Astrocyte (in vitro differentiated cells and primary cell): ENCODE measurements around the gene WNT7B. TPM values are rescaled to one million over a fixed set of nuclear protein-coding genes. Genes with fewer than 3 reads are reported as not detected.

ENCODE experiments used
- DNase-seq: peaks from one replicate; pipeline ENCODE4 v3.0.0-alpha.2; 2010; ENCODE audit warnings: low read depth
- FAIRE-seq: peaks from 2 replicates; lab custom pipeline; 2011; peaks lifted over from hg19 to GRCh38; lab: Jason Lieb, UNC
- H2AFZ ChIP-seq: 2 replicates; pipeline ENCODE4 v1.6.0; 2012; ENCODE audit warnings: low read depth, low read length, inconsistent platforms
- H3K27ac ChIP-seq: 2 replicates; pipeline ENCODE4 v1.5.1; 2011; ENCODE audit warnings: low read depth, low read length, inconsistent platforms
- H3K27me3 ChIP-seq: 2 replicates; pipeline ENCODE4 v1.6.0; 2011; ENCODE audit warnings: low read length, inconsistent platforms; ENCODE audit not compliant: insufficient read depth
- H3K36me3 ChIP-seq: 2 replicates; pipeline ENCODE4 v1.5.1; 2011; ENCODE audit warnings: low read length, inconsistent platforms; ENCODE audit not compliant: insufficient read depth
- H3K4me1 ChIP-seq: 2 replicates; pipeline ENCODE4 v1.5.1; 2011; ENCODE audit warnings: low read length, inconsistent platforms; ENCODE audit not compliant: insufficient read depth
- H3K4me2 ChIP-seq: 2 replicates; pipeline ENCODE4 v1.6.0; 2012; ENCODE audit warnings: low read length, inconsistent platforms
- H3K4me3 ChIP-seq: 2 replicates; pipeline ENCODE4 v1.5.1; 2011; ENCODE audit warnings: low read depth, mild to moderate bottlenecking, low read length, inconsistent platforms; ENCODE audit not compliant: insufficient read depth
- H3K79me2 ChIP-seq: 2 replicates; pipeline ENCODE4 v1.6.0; 2012; ENCODE audit warnings: mild to moderate bottlenecking, low read length, inconsistent platforms; ENCODE audit not compliant: insufficient read depth
- H3K9ac ChIP-seq: 2 replicates; pipeline ENCODE4 v1.6.0; 2012; ENCODE audit warnings: mild to moderate bottlenecking, low read length, inconsistent platforms
- H3K9me3 ChIP-seq: 2 replicates; pipeline ENCODE4 v1.5.1; 2012; ENCODE audit warnings: low read depth, mild to moderate bottlenecking, low read length, inconsistent platforms; ENCODE audit not compliant: insufficient read depth
- H4K20me1 ChIP-seq: 2 replicates; pipeline ENCODE4 v1.6.0; 2012; ENCODE audit warnings: low read length, inconsistent platforms; ENCODE audit not compliant: insufficient read depth
- H3K27ac Mint-ChIP-seq: one replicate; pipeline ENCODE4 v1.8.0; 2021; ENCODE audit warnings: mild to moderate bottlenecking, mixed read lengths; ENCODE audit not compliant: unreplicated experiment
- H3K27me3 Mint-ChIP-seq: one replicate; pipeline ENCODE4 v1.8.0; 2021; ENCODE audit warnings: low read depth, mixed read lengths; ENCODE audit not compliant: unreplicated experiment
- H3K36me3 Mint-ChIP-seq: one replicate; pipeline ENCODE4 v1.8.0; 2021; ENCODE audit warnings: low read depth, mixed read lengths; ENCODE audit not compliant: unreplicated experiment
- H3K4me1 Mint-ChIP-seq: one replicate; pipeline ENCODE4 v1.8.0; 2021; ENCODE audit warnings: low read depth, mixed read lengths; ENCODE audit not compliant: unreplicated experiment
- H3K4me3 Mint-ChIP-seq: one replicate; pipeline ENCODE4 v1.8.0; 2021; ENCODE audit warnings: mild to moderate bottlenecking, moderate library complexity, mixed read lengths; ENCODE audit not compliant: unreplicated experiment
- H3K9me3 Mint-ChIP-seq: one replicate; pipeline ENCODE4 v1.8.0; 2021; ENCODE audit warnings: mild to moderate bottlenecking, mixed read lengths; ENCODE audit not compliant: unreplicated experiment
- EZH2 ChIP-seq: IDR thresholded peaks from 2 replicates; pipeline ENCODE4 v1.6.1; 2012; ENCODE audit warnings: mild to moderate bottlenecking, low read length, inconsistent platforms; ENCODE audit not compliant: insufficient read depth
- total RNA-seq: library from RNA; stranded (reverse); gene quantifications from 2 replicates; pipeline ENCODE4 v1.2.1, GENCODE V29; 2021
- TF ChIP-seq, protein P1 (sequence below): IDR thresholded peaks from 2 replicates; pipeline ENCODE4 v1.5.1; 2011; ENCODE audit warnings: low read depth, mild to moderate bottlenecking, inconsistent platforms, low read length, moderate library complexity; ENCODE audit not compliant: insufficient read depth

WNT7B gene
- total RNA-seq, 1 donor from 2014 or later = 1.7 TPM

DNA sequence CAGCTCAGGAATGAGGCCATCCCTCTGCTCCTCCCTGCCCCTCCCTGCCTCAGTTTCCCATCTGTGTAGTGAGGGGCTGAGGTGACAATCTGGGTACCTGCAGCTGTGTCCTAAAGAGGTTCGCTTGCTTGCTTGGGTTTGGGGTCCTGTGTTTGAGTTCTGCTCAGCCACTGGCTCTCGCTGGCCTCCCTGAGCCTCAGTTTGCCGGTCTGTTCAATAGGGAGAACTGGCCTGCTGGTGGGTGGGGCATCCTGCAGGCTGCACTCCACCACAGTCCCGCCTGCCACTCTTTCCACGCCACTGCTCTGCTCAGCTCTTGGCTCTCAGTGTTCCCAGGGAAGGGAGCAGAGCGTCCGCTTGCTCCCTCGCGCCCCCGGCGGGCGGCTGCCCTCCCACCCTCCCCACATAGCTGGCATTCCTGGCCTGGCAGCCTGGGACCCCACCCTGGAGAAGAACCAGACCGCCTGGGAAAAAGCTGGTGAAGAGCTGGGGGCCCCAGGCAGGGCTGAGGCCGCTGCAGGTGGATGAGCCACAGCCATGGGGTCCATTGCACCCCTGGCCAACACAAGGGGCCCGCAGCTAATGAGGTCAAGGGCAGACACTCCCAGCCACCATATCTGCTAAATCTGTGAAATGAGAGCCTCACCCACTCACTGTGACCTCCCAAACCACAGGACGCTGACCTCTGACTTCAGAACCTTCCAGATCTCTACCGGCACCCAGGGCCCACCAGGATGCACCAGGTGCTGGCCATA, 15.1 kb downstream of the WNT7B start:
- no peak overlapping the region for H3K27ac Mint-ChIP-seq
- no peaks in the 10 kb centered on the region for H3K9me3 Mint-ChIP-seq
- no peak for FAIRE-seq
- Histone ChIP-seq H2AFZ (no peak overlapping the region), H3K79me2 (peaks cover 98% of the 10 kb centered on the region), H3K4me3 (no peak overlapping the region), H3K9ac (no peak overlapping the region), H3K36me3 (no peaks in the 10 kb centered on the region), H4K20me1 (peaks cover 93% of the 10 kb centered on the region), H3K4me1 (peaks cover 5% of the 10 kb centered on the region), H3K27ac (no peak overlapping the region), H3K9me3 (no peaks in the 10 kb centered on the region), H3K27me3 (no peaks in the 10 kb centered on the region), H3K4me2 (no peak overlapping the region)
- no peak for DNase-seq
- peaks cover 23% of the 10 kb centered on the region for H3K27me3 Mint-ChIP-seq
- no peaks in the 10 kb centered on the region for H3K4me1 Mint-ChIP-seq
- H3K4me3 Mint-ChIP-seq = no peak overlapping the region
- no peak for TF ChIP-seq EZH2
- TF ChIP-seq, protein P1, sequence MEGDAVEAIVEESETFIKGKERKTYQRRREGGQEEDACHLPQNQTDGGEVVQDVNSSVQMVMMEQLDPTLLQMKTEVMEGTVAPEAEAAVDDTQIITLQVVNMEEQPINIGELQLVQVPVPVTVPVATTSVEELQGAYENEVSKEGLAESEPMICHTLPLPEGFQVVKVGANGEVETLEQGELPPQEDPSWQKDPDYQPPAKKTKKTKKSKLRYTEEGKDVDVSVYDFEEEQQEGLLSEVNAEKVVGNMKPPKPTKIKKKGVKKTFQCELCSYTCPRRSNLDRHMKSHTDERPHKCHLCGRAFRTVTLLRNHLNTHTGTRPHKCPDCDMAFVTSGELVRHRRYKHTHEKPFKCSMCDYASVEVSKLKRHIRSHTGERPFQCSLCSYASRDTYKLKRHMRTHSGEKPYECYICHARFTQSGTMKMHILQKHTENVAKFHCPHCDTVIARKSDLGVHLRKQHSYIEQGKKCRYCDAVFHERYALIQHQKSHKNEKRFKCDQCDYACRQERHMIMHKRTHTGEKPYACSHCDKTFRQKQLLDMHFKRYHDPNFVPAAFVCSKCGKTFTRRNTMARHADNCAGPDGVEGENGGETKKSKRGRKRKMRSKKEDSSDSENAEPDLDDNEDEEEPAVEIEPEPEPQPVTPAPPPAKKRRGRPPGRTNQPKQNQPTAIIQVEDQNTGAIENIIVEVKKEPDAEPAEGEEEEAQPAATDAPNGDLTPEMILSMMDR = no peak
- H3K36me3 Mint-ChIP-seq = no peaks in the 10 kb centered on the region

DNA sequence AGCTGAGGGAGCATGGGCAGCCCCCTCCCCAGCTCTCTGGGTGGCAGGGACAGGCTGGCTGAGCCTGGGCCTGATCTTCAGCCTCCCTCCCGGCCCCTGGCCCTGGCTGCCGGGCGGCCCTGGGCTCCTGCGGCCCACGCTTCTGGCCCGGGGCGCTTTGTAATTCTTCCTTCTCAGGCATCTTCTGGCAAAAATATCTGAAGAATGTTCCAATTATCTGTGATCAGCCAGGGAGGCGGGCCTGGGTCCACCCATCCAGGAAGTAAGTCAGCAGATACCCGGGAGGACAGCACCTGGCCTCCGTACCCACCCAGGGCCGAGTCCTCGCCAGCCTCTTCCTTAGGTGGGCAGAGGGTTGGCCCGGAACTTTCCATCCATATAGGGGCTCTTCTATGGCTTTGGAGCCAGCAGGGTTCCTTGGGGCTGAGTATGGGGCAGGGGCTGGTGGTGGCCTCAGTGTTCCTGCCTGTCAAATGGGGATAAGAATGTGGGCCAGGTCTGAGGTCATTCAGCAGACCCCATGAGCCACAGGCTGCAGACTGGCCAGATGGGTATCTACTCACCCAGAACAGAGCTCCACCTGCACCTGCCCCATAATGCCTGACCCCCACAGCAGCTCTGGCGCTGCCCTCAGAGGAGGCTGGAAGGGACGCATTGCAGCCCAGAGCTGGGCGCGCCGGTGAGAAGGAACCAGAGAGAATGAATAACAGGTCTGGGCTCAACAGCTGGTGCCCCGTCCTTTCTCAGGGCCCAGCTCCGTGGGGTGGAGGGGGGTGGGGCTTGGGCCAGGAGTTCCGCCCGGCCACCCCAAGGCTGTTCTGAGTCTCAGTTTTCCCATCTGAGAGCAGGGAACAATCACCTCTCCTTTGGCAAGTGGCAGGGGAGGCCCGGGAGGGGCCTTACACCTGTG, 16.2 kb downstream of the WNT7B start:
- H3K4me1 ChIP-seq = peaks cover 2% of the 10 kb centered on the region
- H3K9ac ChIP-seq = no peak overlapping the region
- Mint-ChIP-seq H3K4me3 (no peak overlapping the region), H3K27me3 (peaks cover 20% of the 10 kb centered on the region), H3K9me3 (no peaks in the 10 kb centered on the region), H3K36me3 (no peaks in the 10 kb centered on the region), H3K4me1 (no peaks in the 10 kb centered on the region), H3K27ac (no peak overlapping the region)
- H3K9me3 ChIP-seq = no peaks in the 10 kb centered on the region
- peaks cover 97% of the 10 kb centered on the region for H3K79me2 ChIP-seq
- peaks cover 91% of the 10 kb centered on the region for H4K20me1 ChIP-seq
- DNase-seq (peak; percentile 25), FAIRE-seq (no peak)
- no peak overlapping the region for H3K4me2 ChIP-seq
- no peak overlapping the region for H3K27ac ChIP-seq
- no peak overlapping the region for H3K4me3 ChIP-seq
- H2AFZ ChIP-seq = no peak overlapping the region
- H3K36me3 ChIP-seq = no peaks in the 10 kb centered on the region
- no peaks in the 10 kb centered on the region for H3K27me3 ChIP-seq
- TF ChIP-seq EZH2 = no peak
- TF ChIP-seq, protein P1 = no peak
